SK-N-SH treated with all-trans-retinoic acid at 6 μM for 48 hours (cell line): ENCODE data around the gene FSIP1.

Experiments
- ATAC-seq: fragments of 200-7000 bp; cut with Tn5 transposase; 3 replicates; pipeline ENCODE4 v1.9.1; 2020; ENCODE audit warnings: mild to moderate bottlenecking, moderate library complexity
- ARNTL ChIP-seq: fragments of 450-650 bp; formaldehyde crosslinking; IDR thresholded peaks from 2 replicates; pipeline ENCODE4 v1.5.0; 2020; ENCODE audit warnings: low read depth, mild to moderate bottlenecking, moderate library complexity, borderline replicate concordance
- BACH2 ChIP-seq: fragments of 250-450 bp; sonication (Bioruptor Pico); IDR thresholded peaks from 2 replicates; pipeline ENCODE4 v1.9.0; 2021; ENCODE audit warnings: mild to moderate bottlenecking, borderline replicate concordance
- CREB5 ChIP-seq: fragments of 250-450 bp; sonication (Bioruptor Pico); IDR thresholded peaks from 2 replicates; pipeline ENCODE4 v1.5.1; 2020; ENCODE audit warnings: low read depth, mild to moderate bottlenecking, moderate library complexity
- CSDC2 ChIP-seq: fragments of 250-450 bp; sonication (Bioruptor Pico); IDR thresholded peaks from 2 replicates; pipeline ENCODE4 v1.5.0; 2020; ENCODE audit warnings: mild to moderate bottlenecking, moderate library complexity
- CSRNP3 ChIP-seq: fragments of 250-450 bp; sonication (Bioruptor Pico); IDR thresholded peaks from 2 replicates; pipeline ENCODE4 v1.5.1; 2021; ENCODE audit warnings: mild to moderate bottlenecking, moderate library complexity
- ESRRG ChIP-seq: fragments of 250-450 bp; sonication (Bioruptor Pico); IDR thresholded peaks from 2 replicates; pipeline ENCODE4 v1.6.1; 2021; ENCODE audit warnings: mild to moderate bottlenecking
- ISL1 ChIP-seq: fragments of 250-450 bp; sonication (Bioruptor Pico); IDR thresholded peaks from 2 replicates; pipeline ENCODE4 v2.1.2; 2022; ENCODE audit warnings: mild to moderate bottlenecking, moderate library complexity
- OSR1 ChIP-seq: fragments of 250-450 bp; sonication (Bioruptor Pico); IDR thresholded peaks from 2 replicates; pipeline ENCODE4 v1.8.0; 2022; ENCODE audit warnings: moderate library complexity, mild to moderate bottlenecking, inconsistent platforms
- PATZ1 ChIP-seq: fragments of 250-450 bp; sonication (Bioruptor Pico); IDR thresholded peaks from 2 replicates; pipeline ENCODE4 v1.8.0; 2020; ENCODE audit warnings: mild to moderate bottlenecking, moderate library complexity, borderline replicate concordance
- POU6F1 ChIP-seq: fragments of 250-450 bp; sonication (Bioruptor Pico); IDR thresholded peaks from 2 replicates; pipeline ENCODE4 v1.8.0; 2021; ENCODE audit warnings: low read depth, mild to moderate bottlenecking, moderate library complexity, borderline replicate concordance
- PPARA ChIP-seq: fragments of 250-450 bp; sonication (Bioruptor Pico); IDR thresholded peaks from 2 replicates; pipeline ENCODE4 v1.5.0; 2020; ENCODE audit warnings: mild to moderate bottlenecking, borderline replicate concordance
- RARB ChIP-seq: fragments of 250-450 bp; sonication (Bioruptor Pico); IDR thresholded peaks from 2 replicates; pipeline ENCODE4 v1.8.0; 2021; ENCODE audit warnings: mild to moderate bottlenecking, moderate library complexity
- SNAI2 ChIP-seq: fragments of 250-450 bp; sonication (Bioruptor Pico); IDR thresholded peaks from 2 replicates; pipeline ENCODE4 v1.5.0; 2020; ENCODE audit warnings: mild to moderate bottlenecking, moderate library complexity
- TCF4 ChIP-seq: fragments of 250-450 bp; sonication (Bioruptor Pico); IDR thresholded peaks from 2 replicates; pipeline ENCODE4 v1.8.0; 2021; ENCODE audit warnings: mild to moderate bottlenecking, moderate library complexity, borderline replicate concordance
- TOX ChIP-seq: fragments of 250-450 bp; sonication (Bioruptor Pico); IDR thresholded peaks from 2 replicates; pipeline ENCODE4 v1.8.0; 2021; ENCODE audit warnings: mild to moderate bottlenecking, moderate library complexity, borderline replicate concordance
- TSHZ2 ChIP-seq: fragments of 250-450 bp; sonication (Bioruptor Pico); IDR thresholded peaks from 2 replicates; pipeline ENCODE4 v1.5.0; 2020; ENCODE audit warnings: mild to moderate bottlenecking, moderate library complexity
- ZC3H10 ChIP-seq: fragments of 250-450 bp; sonication (Bioruptor Pico); IDR thresholded peaks from 2 replicates; pipeline ENCODE4 v1.5.1; 2021; ENCODE audit warnings: mild to moderate bottlenecking, moderate library complexity
- ZFP3 ChIP-seq: fragments of 250-450 bp; sonication (Bioruptor Pico); IDR thresholded peaks from 2 replicates; pipeline ENCODE4 v1.5.0; 2020; ENCODE audit warnings: mild to moderate bottlenecking, moderate library complexity
- ZFP30 ChIP-seq: fragments of 450-650 bp; formaldehyde crosslinking; IDR thresholded peaks from 2 replicates; pipeline ENCODE4 v1.5.0; 2022; ENCODE audit warnings: mild to moderate bottlenecking, moderate library complexity
- ZNF565 ChIP-seq: fragments of 450-650 bp; formaldehyde crosslinking; conservative IDR thresholded peaks from 2 replicates; pipeline ENCODE4 v1.5.0; 2020; ENCODE audit warnings: low read depth, mild to moderate bottlenecking, moderate library complexity
- ZNF8 ChIP-seq: fragments of 450-650 bp; formaldehyde crosslinking; IDR thresholded peaks from 2 replicates; pipeline ENCODE4 v1.5.0; 2020; ENCODE audit warnings: mild to moderate bottlenecking, moderate library complexity

FSIP1 gene

GRCh38 chr15:39743611-39744010, 39.0 kb downstream of the FSIP1 start:
- TF ChIP-seq CSRNP3 (CRISPR knock-in tag) (no peak), CSDC2 (CRISPR knock-in tag) (no peak), SNAI2 (CRISPR knock-in tag) (no peak), ZC3H10 (no peak), PATZ1 (CRISPR knock-in tag) (no peak), ZFP30 (CRISPR knock-in tag) (no peak), PPARA (CRISPR knock-in tag) (no peak), ZNF565 (no peak), ESRRG (CRISPR knock-in tag) (no peak), ISL1 (CRISPR knock-in tag) (no peak), BACH2 (no peak), ARNTL (no peak), RARB (no peak), ZFP3 (CRISPR knock-in tag) (no peak), TCF4 (CRISPR knock-in tag) (no peak), CREB5 (CRISPR knock-in tag) (no peak), TSHZ2 (CRISPR knock-in tag) (no peak), TOX (CRISPR knock-in tag) (no peak)
- no peak for ATAC-seq

- ATAC-seq = no peak
- TF ChIP-seq TSHZ2 (CRISPR knock-in tag) (no peak), ZNF8 (CRISPR knock-in tag) (no peak), TCF4 (CRISPR knock-in tag) (no peak), PPARA (CRISPR knock-in tag) (no peak), POU6F1 (CRISPR knock-in tag) (no peak), ZC3H10 (no peak), CSDC2 (CRISPR knock-in tag) (no peak), ESRRG (CRISPR knock-in tag) (no peak), SNAI2 (CRISPR knock-in tag) (no peak), OSR1 (no peak), ZFP30 (CRISPR knock-in tag) (no peak), CREB5 (CRISPR knock-in tag) (no peak), TOX (CRISPR knock-in tag) (no peak), ARNTL (no peak)
- TF ChIP-seq, all 23 proteins: peak for 0
Observed at GRCh38 chr15:39741258-39741657, 41.4 kb downstream of the FSIP1 start.
